Cardiac muscle cell (in vitro differentiated cells and primary cell): Measurements from ENCODE around the gene MCRS1. TPM values are rescaled to one million over a fixed set of nuclear protein-coding genes. Genes with fewer than 3 reads are reported as not detected.
"Not testable (repeated sequence)": the region's sequence is repeated elsewhere in the genome, so short reads cannot be mapped to it uniquely, and the experiment has no call there.

Experiments used
- DNase-seq, 2 donors: peaks; one replicate each; pipeline versions ENCODE4 v3.0.0 to v3.0.0-alpha.2; 2010 to 2017; ENCODE audit warnings: low read depth in 1 of 2, low spot score in 1 of 2
- H3K27ac ChIP-seq: fragments of 200-600 bp; sonication (generic); 2 replicates; pipeline ENCODE4 v1.5.1; 2016
- H3K27me3 ChIP-seq: fragments of 200-600 bp; sonication (generic); 2 replicates; pipeline ENCODE4 v1.6.0; 2016; ENCODE audit warnings: control low read depth
- H3K36me3 ChIP-seq: fragments of 200-600 bp; sonication (generic); 2 replicates; pipeline ENCODE4 v1.5.1; 2016; ENCODE audit warnings: control low read depth
- H3K4me1 ChIP-seq: fragments of 200-600 bp; sonication (generic); 2 replicates; pipeline ENCODE4 v1.8.1; 2017; ENCODE audit warnings: low read depth, mild to moderate bottlenecking, mixed run types
- H3K4me3 ChIP-seq: fragments of 200-600 bp; sonication (generic); 2 replicates; pipeline ENCODE4 v1.5.1; 2016; ENCODE audit warnings: mild to moderate bottlenecking
- H3K9me3 ChIP-seq: fragments of 200-600 bp; sonication (generic); 2 replicates; pipeline ENCODE4 v1.5.1; 2017; ENCODE audit warnings: low read depth, mild to moderate bottlenecking, control low read depth
- polyA plus RNA-seq: library from polyadenylated mRNA; unstranded; fragments of >200 nt; fragmentation: Nextera tagmentation; extraction: Ambion mirVana; gene quantifications from 2 replicates; pipeline ENCODE4 v1.2.1, GENCODE V29; 2016
- total RNA-seq: library from RNA; depleted of rRNA; stranded (reverse); fragments of >200 nt; gene quantifications from 2 replicates; pipeline ENCODE4 v1.2.3, GENCODE V29; 2016
- TF ChIP-seq, protein P1 (sequence below): IDR thresholded peaks from 2 replicates; pipeline ENCODE4 v1.5.1; 2012; ENCODE audit warnings: low read depth, mild to moderate bottlenecking, low read length

The MCRS1 gene
- total and polyA plus RNA-seq, 2 experiments from 2014 or later, result 75.6 to 104 TPM

DNA sequence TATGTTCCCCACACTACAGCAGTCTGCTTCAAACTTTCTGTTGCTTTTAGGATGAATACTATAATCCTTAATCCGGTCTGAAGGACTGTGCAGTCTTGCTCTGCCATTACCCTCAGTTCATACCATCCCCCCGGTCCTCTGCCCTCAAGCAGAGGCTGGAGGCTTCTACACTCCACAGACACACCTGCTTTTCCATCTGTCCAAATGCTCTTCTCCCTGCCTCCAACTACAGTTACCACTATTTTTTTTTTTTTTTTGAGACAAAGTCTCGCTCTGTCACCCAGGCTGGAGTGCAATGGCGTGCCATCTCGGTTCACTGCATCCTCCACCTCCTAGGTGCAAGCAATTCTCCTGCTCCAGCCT, 48.4 kb downstream of the MCRS1 start:
- TF ChIP-seq, protein P1, sequence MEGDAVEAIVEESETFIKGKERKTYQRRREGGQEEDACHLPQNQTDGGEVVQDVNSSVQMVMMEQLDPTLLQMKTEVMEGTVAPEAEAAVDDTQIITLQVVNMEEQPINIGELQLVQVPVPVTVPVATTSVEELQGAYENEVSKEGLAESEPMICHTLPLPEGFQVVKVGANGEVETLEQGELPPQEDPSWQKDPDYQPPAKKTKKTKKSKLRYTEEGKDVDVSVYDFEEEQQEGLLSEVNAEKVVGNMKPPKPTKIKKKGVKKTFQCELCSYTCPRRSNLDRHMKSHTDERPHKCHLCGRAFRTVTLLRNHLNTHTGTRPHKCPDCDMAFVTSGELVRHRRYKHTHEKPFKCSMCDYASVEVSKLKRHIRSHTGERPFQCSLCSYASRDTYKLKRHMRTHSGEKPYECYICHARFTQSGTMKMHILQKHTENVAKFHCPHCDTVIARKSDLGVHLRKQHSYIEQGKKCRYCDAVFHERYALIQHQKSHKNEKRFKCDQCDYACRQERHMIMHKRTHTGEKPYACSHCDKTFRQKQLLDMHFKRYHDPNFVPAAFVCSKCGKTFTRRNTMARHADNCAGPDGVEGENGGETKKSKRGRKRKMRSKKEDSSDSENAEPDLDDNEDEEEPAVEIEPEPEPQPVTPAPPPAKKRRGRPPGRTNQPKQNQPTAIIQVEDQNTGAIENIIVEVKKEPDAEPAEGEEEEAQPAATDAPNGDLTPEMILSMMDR, result no peak
- Histone ChIP-seq H3K27me3 (no peaks in the 10 kb centered on the region), H3K36me3 (peaks cover 24% of the 10 kb centered on the region), H3K4me1 (no peaks in the 10 kb centered on the region), H3K9me3 (no peaks in the 10 kb centered on the region), H3K4me3 (no peak overlapping the region), H3K27ac (no peak overlapping the region)
- DNase-seq, result no peak

GRCh38 chr12:49518914-49519573, 48.9 kb downstream of the MCRS1 start:
- Histone ChIP-seq H3K27me3 (no peaks in the 10 kb centered on the region), H3K9me3 (no peaks in the 10 kb centered on the region), H3K4me3 (no peak overlapping the region), H3K36me3 (peaks cover 19% of the 10 kb centered on the region), H3K4me1 (no peaks in the 10 kb centered on the region), H3K27ac (no peak overlapping the region)
- peak in 1 of 2 donors; percentile 56 for DNase-seq
- TF ChIP-seq, protein P1, result no peak

DNA sequence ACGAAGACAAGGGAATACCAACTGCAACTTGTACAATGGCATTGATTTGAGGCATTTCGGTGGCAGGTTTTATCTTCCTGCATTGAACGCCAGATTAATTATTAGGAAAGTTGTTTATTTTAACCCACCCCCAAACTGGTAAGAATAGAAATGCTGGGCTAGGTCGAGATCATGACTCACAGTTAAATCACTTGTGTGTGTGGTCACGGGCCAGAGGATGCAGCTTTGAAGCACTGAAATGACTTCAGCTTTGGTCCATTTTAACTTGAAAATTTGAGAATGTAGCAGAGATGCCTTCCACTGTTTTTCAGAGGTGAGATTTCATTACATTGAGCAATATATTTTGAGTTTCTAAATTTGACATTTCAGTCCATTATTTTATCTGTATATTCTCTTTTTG, 52.7 kb downstream of the MCRS1 start:
- Histone ChIP-seq H3K4me3 (no peak overlapping the region), H3K36me3 (peaks cover 3% of the 10 kb centered on the region), H3K27ac (no peak overlapping the region), H3K27me3 (no peaks in the 10 kb centered on the region), H3K9me3 (no peaks in the 10 kb centered on the region), H3K4me1 (no peaks in the 10 kb centered on the region)
- TF ChIP-seq, protein P1, result no peak
- peak in 1 of 2 donors; percentile 74 for DNase-seq

DNA sequence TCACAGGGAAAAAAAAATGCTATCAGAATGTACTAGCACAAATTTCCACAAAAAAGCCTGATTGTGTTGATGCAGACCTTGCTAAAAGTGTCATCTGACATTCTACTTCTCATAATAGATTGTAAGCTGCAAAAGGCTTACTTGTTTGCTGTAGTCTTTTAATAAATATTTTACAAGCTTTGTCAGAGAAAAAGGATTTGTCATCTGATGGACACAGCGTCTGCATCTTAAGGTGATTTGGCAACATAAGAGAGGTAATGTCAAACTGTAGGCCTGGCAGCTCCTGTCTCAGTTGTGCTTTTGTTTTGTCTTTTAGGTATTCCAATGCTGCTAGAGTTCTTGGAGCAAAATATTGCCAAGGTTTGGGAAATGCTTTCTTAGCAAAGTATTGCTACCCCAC, 55.4 kb downstream of the MCRS1 start:
- no peaks in the 10 kb centered on the region for H3K27me3 ChIP-seq
- H3K36me3 ChIP-seq, result peaks cover 6% of the 10 kb centered on the region
- DNase-seq, result no peak
- H3K4me3 ChIP-seq, result no peak overlapping the region
- no peaks in the 10 kb centered on the region for H3K4me1 ChIP-seq
- TF ChIP-seq, protein P1, result no peak
- no peak overlapping the region for H3K27ac ChIP-seq
- no peaks in the 10 kb centered on the region for H3K9me3 ChIP-seq

DNA sequence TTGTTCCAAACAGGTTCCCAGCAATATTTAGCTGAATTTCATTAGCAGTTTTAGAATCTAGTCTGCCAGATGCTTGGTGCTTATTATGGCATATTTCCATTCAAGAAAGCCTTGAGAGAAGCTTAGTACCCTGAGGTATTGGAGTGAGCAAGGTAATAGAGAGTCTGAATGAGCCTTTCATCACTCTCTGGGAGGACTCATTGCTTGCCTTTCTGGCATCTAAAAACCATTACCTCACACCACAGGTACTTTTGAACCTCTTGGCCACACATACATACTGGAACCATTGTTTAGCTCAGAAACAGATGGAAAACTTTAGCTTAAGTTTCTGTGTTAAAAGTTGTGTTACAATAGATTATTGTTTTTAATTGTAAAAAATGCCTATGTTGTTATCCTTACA, 56.5 kb downstream of the MCRS1 start:
- TF ChIP-seq, protein P1, result no peak
- Histone ChIP-seq H3K27ac (no peak overlapping the region), H3K4me3 (no peak overlapping the region), H3K4me1 (no peaks in the 10 kb centered on the region), H3K9me3 (no peaks in the 10 kb centered on the region), H3K27me3 (no peaks in the 10 kb centered on the region), H3K36me3 (peaks cover 4% of the 10 kb centered on the region)
- no peak for DNase-seq

DNA sequence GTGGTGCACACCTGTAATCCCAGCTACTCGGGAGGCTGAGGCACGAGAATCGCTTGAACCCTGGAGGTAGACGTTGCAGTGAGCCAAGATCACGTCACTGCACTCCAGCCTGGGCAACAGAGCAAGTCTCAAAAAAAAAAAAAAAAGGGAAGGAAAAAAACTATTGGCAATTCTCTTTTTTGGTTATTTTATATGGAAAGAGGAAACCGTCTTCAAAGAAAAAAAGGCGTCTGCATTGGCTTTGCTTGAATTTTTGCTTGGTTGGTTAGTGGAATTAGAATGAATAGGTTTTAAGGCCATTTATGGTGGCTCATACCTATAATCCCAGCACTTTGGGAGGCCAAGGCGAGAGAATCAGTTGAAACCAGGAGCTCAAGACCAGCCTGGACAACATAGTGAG, 58.3 kb downstream of the MCRS1 start:
- not testable (repeated sequence) for H3K9me3 ChIP-seq, H3K27ac ChIP-seq, H3K4me3 ChIP-seq, H3K4me1 ChIP-seq, DNase-seq, H3K36me3 ChIP-seq, H3K27me3 ChIP-seq

Other genes starting within 250 kb of the MCRS1 start
- 8.0 and 72.9 TPM in 2 replicates for gene TROAP, start 244.9 kb downstream of the MCRS1 start, total RNA-seq
- 8.2 and 82.4 TPM in 2 replicates for gene TROAP, start 244.9 kb downstream of the MCRS1 start, polyA plus RNA-seq
- not detected in 2 replicates for gene C1QL4, start 231.0 kb downstream of the MCRS1 start, total RNA-seq
- not detected in 2 replicates for gene C1QL4, start 231.0 kb downstream of the MCRS1 start, polyA plus RNA-seq
- 0.48 and 0.49 TPM in 2 replicates for gene DNAJC22, start 221.3 kb downstream of the MCRS1 start, total RNA-seq
- 0.33 and 1.1 TPM in 2 replicates for gene DNAJC22, start 221.3 kb downstream of the MCRS1 start, polyA plus RNA-seq
- 23.3 and 31.0 TPM in 2 replicates for gene SPATS2, start 200.7 kb downstream of the MCRS1 start, total RNA-seq
- 43.1 and 50.0 TPM in 2 replicates for gene SPATS2, start 200.7 kb downstream of the MCRS1 start, polyA plus RNA-seq
- 0.86 and 1.0 TPM in 2 replicates for gene KCNH3, start 29.1 kb downstream of the MCRS1 start, total RNA-seq
- 0.14 and 0.34 TPM in 2 replicates for gene KCNH3, start 29.1 kb downstream of the MCRS1 start, polyA plus RNA-seq
- gene FAM186B, start 37.5 kb upstream of the MCRS1 start, total RNA-seq, result 0.21 and 1.6 TPM in 2 replicates
- 0.64 and 0.99 TPM in 2 replicates for gene FAM186B, start 37.5 kb upstream of the MCRS1 start, polyA plus RNA-seq
- 27.4 and 52.9 TPM in 2 replicates for gene PRPF40B, start 55.4 kb upstream of the MCRS1 start, total RNA-seq
- gene PRPF40B, start 55.4 kb upstream of the MCRS1 start, polyA plus RNA-seq, result 46.4 and 67.0 TPM in 2 replicates
- 5.1 and 5.6 TPM in 2 replicates for gene FMNL3, start 139.3 kb upstream of the MCRS1 start, total RNA-seq
- gene FMNL3, start 139.3 kb upstream of the MCRS1 start, polyA plus RNA-seq, result 2.9 and 4.7 TPM in 2 replicates
- gene TMBIM6, start 173.4 kb upstream of the MCRS1 start, total RNA-seq, result 192 and 232 TPM in 2 replicates
- 388 and 524 TPM in 2 replicates for gene TMBIM6, start 173.4 kb upstream of the MCRS1 start, polyA plus RNA-seq